ENCODE measurements around the gene MACROD2. TPM values are rescaled to one million over a fixed set of nuclear protein-coding genes. Genes with fewer than 3 reads are reported as not detected.

MACROD2 gene
- polyA plus RNA-seq, 1 donor from 2014 or later: 23.2 TPM

DNA sequence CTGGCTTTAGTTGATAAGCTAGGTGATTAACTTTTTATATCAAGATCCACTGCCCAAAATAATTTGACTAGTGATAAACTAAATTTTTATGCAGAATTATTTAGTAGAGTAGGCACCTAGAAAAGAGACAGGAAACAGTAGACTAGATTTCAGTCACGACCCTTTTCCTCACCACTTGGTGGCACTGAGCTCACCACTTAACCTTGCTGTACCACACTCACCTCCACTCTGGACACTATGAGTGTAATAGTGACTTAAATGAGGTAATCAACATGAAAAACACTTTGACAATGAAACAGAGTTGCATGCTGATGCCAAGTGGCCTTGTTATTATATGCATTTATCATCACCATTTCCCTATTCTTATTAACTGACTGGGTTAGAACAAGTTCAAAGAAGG is 1847.6 kb downstream of the MACROD2 start:
- TF ChIP-seq EP300 (conservative IDR thresholded peaks at IDR 0.05; ENCODE audit: poor library complexity, severe bottlenecking): no peak
- no peak for TF ChIP-seq SMC3 (conservative IDR thresholded peaks at IDR 0.05; ENCODE audit: poor library complexity)
- TF ChIP-seq POLR2AphosphoS5 (IDR thresholded peaks at IDR 0.05): no peak
- TF ChIP-seq, protein P1, sequence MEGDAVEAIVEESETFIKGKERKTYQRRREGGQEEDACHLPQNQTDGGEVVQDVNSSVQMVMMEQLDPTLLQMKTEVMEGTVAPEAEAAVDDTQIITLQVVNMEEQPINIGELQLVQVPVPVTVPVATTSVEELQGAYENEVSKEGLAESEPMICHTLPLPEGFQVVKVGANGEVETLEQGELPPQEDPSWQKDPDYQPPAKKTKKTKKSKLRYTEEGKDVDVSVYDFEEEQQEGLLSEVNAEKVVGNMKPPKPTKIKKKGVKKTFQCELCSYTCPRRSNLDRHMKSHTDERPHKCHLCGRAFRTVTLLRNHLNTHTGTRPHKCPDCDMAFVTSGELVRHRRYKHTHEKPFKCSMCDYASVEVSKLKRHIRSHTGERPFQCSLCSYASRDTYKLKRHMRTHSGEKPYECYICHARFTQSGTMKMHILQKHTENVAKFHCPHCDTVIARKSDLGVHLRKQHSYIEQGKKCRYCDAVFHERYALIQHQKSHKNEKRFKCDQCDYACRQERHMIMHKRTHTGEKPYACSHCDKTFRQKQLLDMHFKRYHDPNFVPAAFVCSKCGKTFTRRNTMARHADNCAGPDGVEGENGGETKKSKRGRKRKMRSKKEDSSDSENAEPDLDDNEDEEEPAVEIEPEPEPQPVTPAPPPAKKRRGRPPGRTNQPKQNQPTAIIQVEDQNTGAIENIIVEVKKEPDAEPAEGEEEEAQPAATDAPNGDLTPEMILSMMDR (IDR thresholded peaks at IDR 0.05; ENCODE audit: poor library complexity, severe bottlenecking): no peak
- no peak for TF ChIP-seq MXI1 (conservative IDR thresholded peaks at IDR 0.05; ENCODE audit: poor library complexity, severe bottlenecking)
- TF ChIP-seq RAD21 (conservative IDR thresholded peaks at IDR 0.05): no peak
- TF ChIP-seq, protein P2, sequence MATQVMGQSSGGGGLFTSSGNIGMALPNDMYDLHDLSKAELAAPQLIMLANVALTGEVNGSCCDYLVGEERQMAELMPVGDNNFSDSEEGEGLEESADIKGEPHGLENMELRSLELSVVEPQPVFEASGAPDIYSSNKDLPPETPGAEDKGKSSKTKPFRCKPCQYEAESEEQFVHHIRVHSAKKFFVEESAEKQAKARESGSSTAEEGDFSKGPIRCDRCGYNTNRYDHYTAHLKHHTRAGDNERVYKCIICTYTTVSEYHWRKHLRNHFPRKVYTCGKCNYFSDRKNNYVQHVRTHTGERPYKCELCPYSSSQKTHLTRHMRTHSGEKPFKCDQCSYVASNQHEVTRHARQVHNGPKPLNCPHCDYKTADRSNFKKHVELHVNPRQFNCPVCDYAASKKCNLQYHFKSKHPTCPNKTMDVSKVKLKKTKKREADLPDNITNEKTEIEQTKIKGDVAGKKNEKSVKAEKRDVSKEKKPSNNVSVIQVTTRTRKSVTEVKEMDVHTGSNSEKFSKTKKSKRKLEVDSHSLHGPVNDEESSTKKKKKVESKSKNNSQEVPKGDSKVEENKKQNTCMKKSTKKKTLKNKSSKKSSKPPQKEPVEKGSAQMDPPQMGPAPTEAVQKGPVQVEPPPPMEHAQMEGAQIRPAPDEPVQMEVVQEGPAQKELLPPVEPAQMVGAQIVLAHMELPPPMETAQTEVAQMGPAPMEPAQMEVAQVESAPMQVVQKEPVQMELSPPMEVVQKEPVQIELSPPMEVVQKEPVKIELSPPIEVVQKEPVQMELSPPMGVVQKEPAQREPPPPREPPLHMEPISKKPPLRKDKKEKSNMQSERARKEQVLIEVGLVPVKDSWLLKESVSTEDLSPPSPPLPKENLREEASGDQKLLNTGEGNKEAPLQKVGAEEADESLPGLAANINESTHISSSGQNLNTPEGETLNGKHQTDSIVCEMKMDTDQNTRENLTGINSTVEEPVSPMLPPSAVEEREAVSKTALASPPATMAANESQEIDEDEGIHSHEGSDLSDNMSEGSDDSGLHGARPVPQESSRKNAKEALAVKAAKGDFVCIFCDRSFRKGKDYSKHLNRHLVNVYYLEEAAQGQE (IDR thresholded peaks at IDR 0.05; ENCODE audit: borderline replicate concordance): no peak
- no peak for TF ChIP-seq TAF1 (IDR thresholded peaks at IDR 0.05; ENCODE audit: low read depth)
- no peaks in the 10 kb centered on the region for H3K9me2 ChIP-seq (ENCODE audit: insufficient read depth, low read length)
- H2AFZ ChIP-seq (ENCODE audit: low read depth, low read length): no peak overlapping the region
- no peak overlapping the region for H3K4me3 ChIP-seq (ENCODE audit: low read length)
- no peaks in the 10 kb centered on the region for H3K27me3 ChIP-seq (ENCODE audit: insufficient read depth, low read depth, low read length)
- H3K36me3 ChIP-seq (ENCODE audit: insufficient read depth, low read length): no peaks in the 10 kb centered on the region
- no peaks in the 10 kb centered on the region for H4K20me1 ChIP-seq (ENCODE audit: insufficient read depth)
- no peaks in the 10 kb centered on the region for H3F3A ChIP-seq (ENCODE audit: insufficient read depth, low read length, poor library complexity, severe bottlenecking)
- H3K79me2 ChIP-seq (replicated peaks; ENCODE audit: insufficient read depth, low read length): no peaks in the 10 kb centered on the region
- no peaks in the 10 kb centered on the region for H3K9me3 ChIP-seq (ENCODE audit: low read length)
- H3K4me2 ChIP-seq (ENCODE audit: low read length): no peak overlapping the region
- no peak overlapping the region for H3K9ac ChIP-seq (ENCODE audit: low read length)
- H3K27ac ChIP-seq (ENCODE audit: low read length): no peak overlapping the region

DNA sequence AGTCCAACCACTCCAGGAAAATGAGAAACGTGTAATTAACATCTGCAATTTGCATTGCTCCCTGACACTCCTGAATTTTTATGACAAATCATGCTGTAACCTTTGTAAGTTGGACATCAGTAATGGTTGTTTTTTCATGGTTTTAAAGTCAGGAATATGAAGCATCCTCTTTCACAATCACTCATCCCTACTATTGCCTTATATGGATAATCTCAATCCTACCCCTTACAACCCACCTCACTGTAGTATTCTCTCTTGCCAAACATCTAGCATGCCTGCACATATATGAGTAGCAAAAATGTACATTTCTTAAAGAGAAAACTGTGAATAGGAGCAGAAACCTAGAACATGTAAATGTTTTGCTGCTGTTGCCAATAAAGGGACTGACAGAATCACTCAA is 1848.5 kb downstream of the MACROD2 start:
- TF ChIP-seq, protein P2 (IDR thresholded peaks at IDR 0.05; ENCODE audit: borderline replicate concordance): no peak
- TF ChIP-seq, protein P1 (IDR thresholded peaks at IDR 0.05; ENCODE audit: poor library complexity, severe bottlenecking): no peak
- TF ChIP-seq POLR2AphosphoS5 (IDR thresholded peaks at IDR 0.05) (no peak), RAD21 (conservative IDR thresholded peaks at IDR 0.05) (no peak), EP300 (conservative IDR thresholded peaks at IDR 0.05; ENCODE audit: poor library complexity, severe bottlenecking) (no peak), MXI1 (conservative IDR thresholded peaks at IDR 0.05; ENCODE audit: poor library complexity, severe bottlenecking) (no peak), SMC3 (conservative IDR thresholded peaks at IDR 0.05; ENCODE audit: poor library complexity) (no peak), TAF1 (IDR thresholded peaks at IDR 0.05; ENCODE audit: low read depth) (no peak), EZH2 (IDR thresholded peaks at IDR 0.05; ENCODE audit: borderline replicate concordance, insufficient read depth, low read length, poor library complexity, severe bottlenecking) (no peak)
- Histone ChIP-seq H3K9me2 (ENCODE audit: insufficient read depth, low read length) (no peaks in the 10 kb centered on the region), H3K27me3 (ENCODE audit: insufficient read depth, low read depth, low read length) (no peaks in the 10 kb centered on the region), H3K9ac (ENCODE audit: low read length) (no peak overlapping the region), H3K4me2 (ENCODE audit: low read length) (no peak overlapping the region), H3K4me3 (ENCODE audit: low read length) (no peak overlapping the region), H3K36me3 (ENCODE audit: insufficient read depth, low read length) (no peaks in the 10 kb centered on the region), H3K79me2 (replicated peaks; ENCODE audit: insufficient read depth, low read length) (no peaks in the 10 kb centered on the region), H4K20me1 (ENCODE audit: insufficient read depth) (no peaks in the 10 kb centered on the region), H3F3A (ENCODE audit: insufficient read depth, low read length, poor library complexity, severe bottlenecking) (no peaks in the 10 kb centered on the region), H3K9me3 (ENCODE audit: low read length) (no peaks in the 10 kb centered on the region), H2AFZ (ENCODE audit: low read depth, low read length) (no peak overlapping the region), H3K27ac (ENCODE audit: low read length) (no peak overlapping the region)
